Activated CD8-positive, alpha-beta T cell treated with anti-CD3 and anti-CD28 coated beads for 36 hours (primary cell): ENCODE results near the gene GBF1. TPM values are rescaled to one million over a fixed set of nuclear protein-coding genes. Genes with fewer than 3 reads are reported as not detected.
A peak's percentile ranks its signal among the peaks of the same experiment; 100 is the strongest.

Experiments
- ATAC-seq: fragments of 200-7000 bp; cut with Tn5 transposase; one replicate; pipeline ENCODE4 v1.10.0; 2021; ENCODE audit warnings: mild to moderate bottlenecking, moderate library complexity
- CTCF ChIA-PET: fragments of 350-600 bp; sonication (Branson Sonifier 250); formaldehyde crosslinking; loops from one replicate; lab custom pipeline; 2021; ENCODE audit warnings: antibody characterized with exemption; lab: Charles Lee
- POLR2A ChIA-PET: fragments of 350-600 bp; sonication (Branson Sonifier 250); formaldehyde crosslinking; loops from one replicate; lab custom pipeline; 2021; ENCODE audit warnings: antibody characterized with exemption; lab: Charles Lee
- DNase-seq: peaks from one replicate; pipeline ENCODE4 v3.0.0-alpha.2; 2020
- H3K27ac Mint-ChIP-seq: one replicate; pipeline ENCODE4 v1.8.0; 2021; ENCODE audit warnings: mild to moderate bottlenecking, mixed read lengths
- H3K27me3 Mint-ChIP-seq: one replicate; pipeline ENCODE4 v1.8.0; 2021; ENCODE audit warnings: mixed read lengths
- H3K36me3 Mint-ChIP-seq: one replicate; pipeline ENCODE4 v1.8.0; 2021; ENCODE audit warnings: low read depth, mixed read lengths
- H3K4me1 Mint-ChIP-seq: one replicate; pipeline ENCODE4 v1.8.0; 2021; ENCODE audit warnings: low read depth, mixed read lengths
- H3K4me3 Mint-ChIP-seq: one replicate; pipeline ENCODE4 v1.8.0; 2021; ENCODE audit warnings: mild to moderate bottlenecking, moderate library complexity, mixed read lengths
- H3K9me3 Mint-ChIP-seq: one replicate; pipeline ENCODE4 v1.8.0; 2021; ENCODE audit warnings: mixed read lengths
- intact Hi-C: fragments of 100-400 bp; cut with micrococcal nuclease; formaldehyde crosslinking; loops from one replicate; pipeline ENCODE4 v1.10.0; 2022
- total RNA-seq, 2 experiments: library from RNA; stranded (reverse); gene quantifications; one replicate each; pipeline ENCODE4 v1.2.3, GENCODE V29; 2021
- TF ChIP-seq, protein P1 (sequence below): fragments of 200-600 bp; IDR thresholded peaks from one replicate; pipeline ENCODE4 v1.8.0; 2022; ENCODE audit warnings: antibody characterized with exemption, mild to moderate bottlenecking

The GBF1 gene
- total RNA-seq, 2 experiments from 2014 or later: 25.4 to 28.2 TPM

DNA sequence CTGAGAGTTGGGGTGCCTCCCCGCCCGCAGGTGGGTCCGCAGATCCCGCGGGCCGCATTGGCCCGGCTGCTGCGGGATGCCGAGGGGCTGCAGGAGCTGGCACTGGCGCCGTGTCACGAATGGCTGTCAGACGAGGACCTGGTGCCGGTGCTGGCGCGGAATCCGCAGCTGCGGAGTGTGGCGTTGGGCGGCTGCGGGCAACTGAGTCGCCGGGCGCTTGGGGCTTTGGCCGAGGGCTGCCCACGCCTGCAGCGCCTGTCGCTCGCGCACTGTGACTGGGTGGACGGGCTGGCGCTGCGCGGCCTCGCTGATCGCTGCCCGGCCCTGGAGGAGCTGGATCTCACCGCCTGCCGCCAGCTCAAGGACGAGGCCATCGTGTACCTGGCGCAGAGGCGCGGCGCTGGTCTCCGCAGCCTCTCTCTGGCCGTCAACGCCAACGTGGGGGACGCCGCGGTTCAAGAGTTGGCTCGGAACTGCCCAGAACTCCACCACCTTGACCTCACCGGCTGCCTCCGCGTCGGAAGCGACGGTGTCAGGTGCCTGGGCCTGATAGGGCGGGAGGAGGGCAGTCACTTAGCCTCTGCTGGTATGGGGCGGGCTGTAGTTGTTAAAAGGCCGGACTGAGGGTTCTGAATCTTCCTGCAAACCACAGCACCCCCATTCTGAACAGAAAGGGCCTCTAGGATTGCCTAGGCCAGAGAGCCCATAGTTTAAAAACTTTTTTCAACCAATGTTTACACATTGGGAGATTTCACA, 176.6 kb downstream of the GBF1 start:
- DNase-seq (peak; percentile 51), ATAC-seq (no peak)
- ChIA-PET POLR2A (interaction anchor here (0.6 to 7.3 kb wide), 12 partner anchors 10 to 306 kb away, joined by 3 to 73 read pairs (median 36); partner anchors contain the start of genes C10orf95, CUEDC2 and NFKB2), CTCF (interaction anchor here (0.9 to 6.2 kb wide), 20 partner anchors 9 to 290 kb away, joined by 3 to 143 read pairs (median 6); partner anchors contain the start of genes C10orf95, CUEDC2, NFKB2 and PITX3)
- intact Hi-C loops: no loop called here
- TF ChIP-seq, protein P1, sequence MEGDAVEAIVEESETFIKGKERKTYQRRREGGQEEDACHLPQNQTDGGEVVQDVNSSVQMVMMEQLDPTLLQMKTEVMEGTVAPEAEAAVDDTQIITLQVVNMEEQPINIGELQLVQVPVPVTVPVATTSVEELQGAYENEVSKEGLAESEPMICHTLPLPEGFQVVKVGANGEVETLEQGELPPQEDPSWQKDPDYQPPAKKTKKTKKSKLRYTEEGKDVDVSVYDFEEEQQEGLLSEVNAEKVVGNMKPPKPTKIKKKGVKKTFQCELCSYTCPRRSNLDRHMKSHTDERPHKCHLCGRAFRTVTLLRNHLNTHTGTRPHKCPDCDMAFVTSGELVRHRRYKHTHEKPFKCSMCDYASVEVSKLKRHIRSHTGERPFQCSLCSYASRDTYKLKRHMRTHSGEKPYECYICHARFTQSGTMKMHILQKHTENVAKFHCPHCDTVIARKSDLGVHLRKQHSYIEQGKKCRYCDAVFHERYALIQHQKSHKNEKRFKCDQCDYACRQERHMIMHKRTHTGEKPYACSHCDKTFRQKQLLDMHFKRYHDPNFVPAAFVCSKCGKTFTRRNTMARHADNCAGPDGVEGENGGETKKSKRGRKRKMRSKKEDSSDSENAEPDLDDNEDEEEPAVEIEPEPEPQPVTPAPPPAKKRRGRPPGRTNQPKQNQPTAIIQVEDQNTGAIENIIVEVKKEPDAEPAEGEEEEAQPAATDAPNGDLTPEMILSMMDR: no peak
- Mint-ChIP-seq H3K4me1 (peaks cover 36% of the 10 kb centered on the region), H3K27ac (peak overlapping the region; percentile 50), H3K9me3 (no peaks in the 10 kb centered on the region), H3K36me3 (peaks cover 8% of the 10 kb centered on the region), H3K4me3 (peak overlapping the region; percentile 87), H3K27me3 (peaks cover 12% of the 10 kb centered on the region)

DNA sequence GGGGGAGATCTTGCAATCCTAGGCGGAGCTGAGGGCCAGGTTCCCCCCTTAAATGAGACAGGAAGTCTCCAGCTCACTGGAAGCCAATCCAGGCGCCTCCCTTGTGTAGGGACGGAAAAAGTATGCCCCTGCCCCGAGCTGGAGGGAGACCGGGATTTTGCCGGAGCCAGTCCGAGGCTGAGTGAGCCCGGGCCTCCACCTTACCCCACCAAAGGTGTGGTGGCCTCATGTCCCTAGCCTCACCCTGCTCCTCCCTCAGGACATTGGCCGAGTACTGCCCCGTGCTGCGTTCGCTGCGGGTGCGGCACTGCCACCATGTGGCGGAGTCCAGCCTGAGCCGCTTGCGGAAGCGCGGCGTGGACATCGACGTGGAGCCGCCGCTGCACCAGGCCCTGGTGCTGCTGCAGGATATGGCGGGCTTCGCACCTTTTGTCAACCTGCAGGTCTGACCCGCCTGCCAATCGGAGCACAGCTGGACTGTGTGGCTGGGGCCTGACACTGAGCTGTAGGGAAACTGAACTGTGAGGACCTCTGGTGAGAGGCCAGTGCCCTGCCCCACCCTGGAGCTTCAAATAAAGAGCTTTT, 177.3 kb downstream of the GBF1 start:
- Mint-ChIP-seq H3K36me3 (peaks cover 8% of the 10 kb centered on the region), H3K27ac (peak overlapping the region; percentile 50), H3K4me3 (peak overlapping the region; percentile 87), H3K4me1 (peaks cover 43% of the 10 kb centered on the region), H3K27me3 (peaks cover 6% of the 10 kb centered on the region), H3K9me3 (no peaks in the 10 kb centered on the region)
- TF ChIP-seq, protein P1: peak; percentile 75
- CTCF ChIA-PET: interaction anchor here (0.9 to 6.2 kb wide), 21 partner anchors 9 to 291 kb away, joined by 3 to 143 read pairs (median 5); partner anchors contain the start of genes C10orf95, CUEDC2, NFKB2 and PITX3
- POLR2A ChIA-PET: interaction anchor here (0.7 to 7.3 kb wide), 10 partner anchors 9 to 53 kb away, joined by 3 to 73 read pairs (median 39); partner anchors contain the start of genes C10orf95, CUEDC2 and NFKB2
- DNase-seq (peak; percentile 68), ATAC-seq (peak; percentile 14)
- intact Hi-C loops: no loop called here

DNA sequence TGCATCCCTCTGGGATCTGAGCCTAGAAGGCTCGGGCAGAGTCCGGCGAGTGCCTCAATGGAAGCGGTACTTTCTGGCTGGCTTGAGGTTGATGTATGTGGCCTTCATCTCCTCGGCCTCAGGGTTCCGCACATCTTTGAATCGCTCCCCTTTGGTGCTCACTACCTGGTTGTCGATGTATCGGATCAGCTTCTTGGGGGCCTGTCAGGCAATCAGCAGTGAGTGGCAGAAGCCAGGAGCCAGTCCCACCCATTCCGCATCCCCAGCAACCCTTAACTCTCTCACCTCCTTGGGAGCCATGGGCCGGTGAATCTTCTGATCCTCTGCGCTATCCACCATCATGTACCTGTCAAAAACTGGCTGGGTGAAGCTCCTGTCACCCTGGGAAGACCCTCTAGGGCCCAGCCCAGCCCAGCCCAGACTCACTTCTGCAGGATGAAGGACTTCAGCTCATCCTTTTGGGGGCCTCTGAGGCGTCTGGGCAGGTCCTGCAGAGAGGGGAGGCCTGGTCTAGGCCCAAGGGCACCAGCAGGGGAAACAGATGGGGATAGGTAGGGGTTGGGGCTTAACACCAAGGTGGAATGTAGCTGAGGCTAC, 178.1 kb downstream of the GBF1 start:
- ATAC-seq (no peak), DNase-seq (no peak)
- peak overlapping the region; percentile 31 for H3K4me3 Mint-ChIP-seq
- peaks cover 45% of the 10 kb centered on the region for H3K4me1 Mint-ChIP-seq
- intact Hi-C loops: no loop called here
- H3K36me3 Mint-ChIP-seq: peaks cover 8% of the 10 kb centered on the region
- no peaks in the 10 kb centered on the region for H3K27me3 Mint-ChIP-seq
- POLR2A ChIA-PET: interaction anchor here (0.6 to 7.3 kb wide), 9 partner anchors 8 to 178 kb away, joined by 3 to 73 read pairs (median 41); partner anchors contain the start of genes C10orf95, CUEDC2, GBF1 and NFKB2
- TF ChIP-seq, protein P1: no peak
- H3K9me3 Mint-ChIP-seq: no peaks in the 10 kb centered on the region
- no peak overlapping the region for H3K27ac Mint-ChIP-seq
- CTCF ChIA-PET: interaction anchor here (1.0 to 6.2 kb wide), 16 partner anchors 10 to 291 kb away, joined by 4 to 143 read pairs (median 6); partner anchors contain the start of genes C10orf95, NFKB2 and PITX3

DNA sequence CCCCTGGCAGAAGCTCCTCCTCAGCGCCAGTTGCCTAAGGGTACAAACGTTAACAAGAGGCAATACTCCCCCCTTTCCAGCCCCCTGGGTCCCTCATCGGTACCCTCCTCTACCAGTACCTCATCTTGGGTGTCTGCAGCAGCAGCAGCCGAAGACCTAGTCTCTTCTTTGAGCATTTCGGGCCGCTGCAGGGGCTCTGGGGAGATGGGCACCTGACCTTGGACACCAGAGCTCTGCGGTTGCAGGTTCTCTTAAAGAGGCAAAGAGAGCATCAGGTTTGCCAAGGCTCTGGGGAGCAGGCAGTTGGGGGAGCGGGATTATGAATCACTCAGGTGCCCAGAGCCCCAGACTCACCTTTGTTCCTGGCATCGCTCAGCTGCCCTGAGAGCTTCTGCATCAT, 178.8 kb downstream of the GBF1 start:
- Mint-ChIP-seq H3K27me3 (no peaks in the 10 kb centered on the region), H3K27ac (no peak overlapping the region), H3K36me3 (peaks cover 8% of the 10 kb centered on the region), H3K9me3 (no peaks in the 10 kb centered on the region), H3K4me1 (peaks cover 41% of the 10 kb centered on the region), H3K4me3 (no peak overlapping the region)
- no peak for DNase-seq
- CTCF ChIA-PET: interaction anchor here (1.2 to 6.2 kb wide), 7 partner anchors 14 to 193 kb away, joined by 5 to 143 read pairs (median 16); partner anchors contain the start of genes C10orf95 and NFKB2
- no peak for ATAC-seq
- TF ChIP-seq, protein P1: no peak
- intact Hi-C loops: no loop called here
- POLR2A ChIA-PET: interaction anchor here (1.1 to 7.3 kb wide), 6 partner anchors 7 to 179 kb away, joined by 3 to 73 read pairs (median 46); partner anchors contain the start of genes C10orf95, CUEDC2 and GBF1
